GM12878 (cell line): ENCODE measurements around the gene TMEM225B. TPM values are rescaled to one million over a fixed set of nuclear protein-coding genes. Genes with fewer than 3 reads are reported as not detected.

Source experiments
- ATAC-seq: fragments of 200-7000 bp; cut with Tn5 transposase; 3 replicates; pipeline ENCODE4 v1.9.1; 2020; ENCODE audit warnings: mild to moderate bottlenecking, moderate library complexity
- BruUV-seq: library from RNA; stranded (reverse); fragments of 400-500 nt; replicated peaks from 2 replicates; lab custom pipeline; 2021; lab: Mats Ljungman, UMichigan
- CTCF ChIA-PET: fragments of 300-600 bp; sonication (Branson Sonifier 250); formaldehyde crosslinking; extraction: SDS; loops from one replicate; lab custom pipeline; 2021; ENCODE audit warnings: inconsistent platforms; lab: Yijun Ruan, JAX
- POLR2A ChIA-PET: fragments of 350-600 bp; formaldehyde crosslinking; extraction: SDS; loops from one replicate; lab custom pipeline; 2021; ENCODE audit warnings: inconsistent platforms; lab: Charles Lee
- RAD21 ChIA-PET: fragments of 300-600 bp; sonication (Branson Sonifier 250); formaldehyde crosslinking; loops from one replicate; lab custom pipeline; 2023; ENCODE audit warnings: antibody characterized with exemption; ENCODE audit not compliant: unreplicated experiment; lab: Charles Lee
- SMC1A ChIA-PET: fragments of 300-600 bp; sonication (Branson Sonifier 250); formaldehyde crosslinking; loops from one replicate; lab custom pipeline; 2023; ENCODE audit not compliant: unreplicated experiment, uncharacterized antibody; lab: Charles Lee
- DNase-seq: peaks from one replicate; pipeline ENCODE4 v3.0.0-alpha.2; 2011; ENCODE audit warnings: low read depth, low spot score
- FAIRE-seq: peaks from 3 replicates; lab custom pipeline; 2011; peaks lifted over from hg19 to GRCh38; lab: Jason Lieb, UNC
- H2AFZ ChIP-seq: 2 replicates; pipeline ENCODE4 v1.6.0; 2011; ENCODE audit warnings: low read depth, low read length, control low read depth; ENCODE audit not compliant: control insufficient read depth
- H3K27ac ChIP-seq: 2 replicates; pipeline ENCODE4 v1.5.1; 2011; ENCODE audit warnings: control low read depth; ENCODE audit not compliant: control insufficient read depth, insufficient read depth
- H3K27me3 ChIP-seq, 2 experiments: replicated peaks in 1 of 2; 2 replicates each; pipeline versions ENCODE4 v1.6.0 to v1.6.1; 2011; ENCODE audit warnings: low read length in 1 of 2; ENCODE audit not compliant: control insufficient read depth in 2 of 2, insufficient read depth in 2 of 2
- H3K36me3 ChIP-seq, 2 experiments: 2 replicates each; pipeline ENCODE4 v1.5.1; 2011; ENCODE audit warnings: low read length in 1 of 2; ENCODE audit not compliant: control insufficient read depth in 2 of 2, insufficient read depth in 2 of 2
- H3K4me1 ChIP-seq: 2 replicates; pipeline ENCODE4 v1.6.1; 2011; ENCODE audit warnings: mild to moderate bottlenecking, low read length, moderate library complexity, mixed read lengths; ENCODE audit not compliant: control insufficient read depth, insufficient read depth
- H3K4me2 ChIP-seq: 2 replicates; pipeline ENCODE4 v1.6.0; 2011; ENCODE audit warnings: control low read depth; ENCODE audit not compliant: control insufficient read depth, insufficient read depth
- H3K4me3 ChIP-seq: fragments of 200-600 bp; sonication (generic); 2 replicates; pipeline ENCODE4 v1.5.1; 2016
- H3K79me2 ChIP-seq: 2 replicates; pipeline ENCODE4 v1.6.0; 2011; ENCODE audit warnings: low read length; ENCODE audit not compliant: control insufficient read depth, insufficient read depth
- H3K9ac ChIP-seq: 2 replicates; pipeline ENCODE4 v1.8.0; 2011; ENCODE audit warnings: low read length, control low read depth, mixed read lengths; ENCODE audit not compliant: control insufficient read depth, insufficient read depth
- H3K9me3 ChIP-seq: replicated peaks from 3 replicates; pipeline ENCODE4 v1.5.1; 2011; ENCODE audit warnings: mild to moderate bottlenecking, low read length; ENCODE audit not compliant: control insufficient read depth, insufficient read depth
- H4K20me1 ChIP-seq: 2 replicates; pipeline ENCODE4 v1.6.0; 2011; ENCODE audit not compliant: control insufficient read depth, insufficient read depth
- BCL11A ChIP-seq: IDR thresholded peaks from 2 replicates; pipeline ENCODE4 v1.6.1; 2011; ENCODE audit warnings: low read depth, low read length
- BCL3 ChIP-seq: IDR thresholded peaks from 2 replicates; pipeline ENCODE4 v1.6.1; 2011; ENCODE audit warnings: borderline replicate concordance, low read depth, mild to moderate bottlenecking, moderate library complexity, low read length; ENCODE audit not compliant: insufficient read depth, poor library complexity, severe bottlenecking
- CBX5 ChIP-seq: sonication (generic); IDR thresholded peaks from 2 replicates; pipeline ENCODE4 v1.6.1; 2016; ENCODE audit warnings: low read depth, moderate library complexity, mild to moderate bottlenecking, inconsistent platforms
- ELK1 ChIP-seq: IDR thresholded peaks from 2 replicates; pipeline ENCODE4 v1.6.1; 2012; ENCODE audit warnings: low read depth, low read length, improper control_type of control experiment
- FOS ChIP-seq: IDR thresholded peaks from 3 replicates; pipeline ENCODE4 v1.6.1; 2011; ENCODE audit warnings: borderline replicate concordance; ENCODE audit not compliant: insufficient read length; ENCODE audit errors: extremely low read depth
- FOXK2 ChIP-seq: fragments of 450-650 bp; IDR thresholded peaks from 2 replicates; pipeline ENCODE4 v1.6.1; 2017; ENCODE audit warnings: mild to moderate bottlenecking, moderate library complexity
- GATAD2B ChIP-seq: fragments of 450-650 bp; conservative IDR thresholded peaks from 2 replicates; pipeline ENCODE4 v1.6.1; 2017; ENCODE audit warnings: low read depth, mild to moderate bottlenecking, moderate library complexity
- KLF5 ChIP-seq: fragments of 450-650 bp; IDR thresholded peaks from 2 replicates; pipeline ENCODE4 v1.6.1; 2014; ENCODE audit warnings: mild to moderate bottlenecking; ENCODE audit not compliant: partially characterized antibody
- LARP7 ChIP-seq: fragments of 450-650 bp; IDR thresholded peaks from 2 replicates; pipeline ENCODE4 v1.6.1; 2017; ENCODE audit warnings: mild to moderate bottlenecking
- MTA3 ChIP-seq: IDR thresholded peaks from 2 replicates; pipeline ENCODE4 v1.6.1; 2012; ENCODE audit warnings: low read length, inconsistent platforms, borderline replicate concordance
- NFYA ChIP-seq: IDR thresholded peaks from 2 replicates; pipeline ENCODE4 v1.6.1; 2011; ENCODE audit warnings: low read depth, mild to moderate bottlenecking, low read length, improper control_type of control experiment, borderline replicate concordance
- POU2F2 ChIP-seq: IDR thresholded peaks from 3 replicates; pipeline ENCODE4 v1.6.1; 2011; ENCODE audit warnings: low read depth, mild to moderate bottlenecking, low read length, borderline replicate concordance
- SMARCA5 ChIP-seq: fragments of 450-650 bp; IDR thresholded peaks from 2 replicates; pipeline ENCODE4 v1.6.1; 2017; ENCODE audit warnings: mild to moderate bottlenecking
- USF2 ChIP-seq: IDR thresholded peaks from 2 replicates; pipeline ENCODE4 v1.6.1; 2011; ENCODE audit warnings: low read depth, low read length, improper control_type of control experiment, borderline replicate concordance
- WRNIP1 ChIP-seq: IDR thresholded peaks from 2 replicates; pipeline ENCODE4 v1.6.1; 2011; ENCODE audit warnings: low read depth, low read length, improper control_type of control experiment, borderline replicate concordance
- YY1 ChIP-seq: IDR thresholded peaks from 2 replicates; pipeline ENCODE4 v1.6.1; 2011; ENCODE audit warnings: low read depth, mild to moderate bottlenecking, low read length
- ZBTB33 ChIP-seq: fragments of 450-650 bp; IDR thresholded peaks from 2 replicates; pipeline ENCODE4 v1.6.1; 2017; ENCODE audit warnings: mild to moderate bottlenecking
- ZNF207 ChIP-seq: fragments of 450-650 bp; IDR thresholded peaks from 2 replicates; pipeline ENCODE4 v1.6.1; 2014; ENCODE audit warnings: antibody characterized with exemption, mild to moderate bottlenecking, borderline replicate concordance
- in situ Hi-C: fragments of 300-500 bp; cut with MboI; formaldehyde crosslinking; loops from 9 replicates; pipeline ENCODE4 v1.14.3; 2018; ENCODE audit warnings: mixed read lengths
- intact Hi-C: fragments of 100-400 bp; cut with micrococcal nuclease; formaldehyde crosslinking; loops from one replicate; pipeline ENCODE4 v1.14.2; 2022; ENCODE audit not compliant: unreplicated experiment
- polyA plus RNA-seq, 11 experiments: library from polyadenylated mRNA; depleted of rRNA in 4 of 11; unstranded in 6 of 11; stranded (reverse) in 5 of 11; fragments of >200 nt; fragmentation: Nextera tagmentation in 4 of 11; fragmentation: Illumina TruSeq in 1 of 11; extraction: Ambion mirVana in 4 of 11; extraction: Trizol in 1 of 11; gene quantifications; 1 replicate in 1 of 11; 2 replicates in 10 of 11; pipeline versions ENCODE4 v1.2.1 to v1.2.3, GENCODE V29; 2011 to 2016; ENCODE audit warnings: inconsistent platforms in 2 of 11, missing spikeins in 2 of 11, low read depth in 1 of 11
- total RNA-seq, 4 experiments: library from RNA; depleted of rRNA in 3 of 4; stranded (reverse); fragments of >200 nt in 3 of 4; fragmentation: Illumina TruSeq in 1 of 4; extraction: Trizol in 1 of 4; gene quantifications; 2 replicates each; pipeline versions ENCODE4 v1.2.1 to v1.2.3, GENCODE V29; 2013 to 2021

TMEM225B gene
- total and polyA plus RNA-seq, 10 of the 15 experiments (the other 5 are each of a cell fraction or from before 2014, with no cell fraction given), result 0.22 to 1.9 (median 0.43) TPM

GRCh38 chr7:99639267-99639666, 41.2 kb downstream of the TMEM225B start:
- intact Hi-C loops, result no loop called here
- SMC1A ChIA-PET, result no interaction called here
- DNase-seq, result no peak
- Histone ChIP-seq H3K4me2 (no peak overlapping the region), H3K9ac (no peak overlapping the region), H3K9me3 (no peaks in the 10 kb centered on the region), H2AFZ (no peak overlapping the region), H4K20me1 (no peaks in the 10 kb centered on the region), H3K4me1 (no peaks in the 10 kb centered on the region), H3K27me3 (no peaks in the 10 kb centered on the region), H3K36me3 (no peaks in the 10 kb centered on the region), H3K4me3 (no peak overlapping the region), H3K27ac (no peak overlapping the region), H3K79me2 (no peaks in the 10 kb centered on the region)
- CTCF ChIA-PET, result no interaction called here
- RAD21 ChIA-PET, result no interaction called here
- no peak for FAIRE-seq
- ATAC-seq, result no peak
- no TSS peak for BruUV-seq
- POLR2A ChIA-PET, result no interaction called here
- in situ Hi-C loops, result no loop called here
- TF ChIP-seq FOS (no peak), NFYA (no peak), ELK1 (no peak), FOXK2 (no peak), LARP7 (no peak), USF2 (no peak), CBX5 (no peak), YY1 (no peak), POU2F2 (no peak), ZBTB33 (no peak), BCL3 (no peak), BCL11A (no peak), GATAD2B (no peak), SMARCA5 (no peak), MTA3 (no peak), ZNF207 (no peak), KLF5 (no peak), WRNIP1 (no peak)
